IPS-15b (cell line): ENCODE measurements around the gene PPP1R7.

ENCODE experiments used
- H3K27me3 ChIP-seq: one replicate; pipeline ENCODE4 v1.6.1; 2013; ENCODE audit warnings: low read length; ENCODE audit not compliant: control insufficient read depth, insufficient read depth
- H3K36me3 ChIP-seq: one replicate; pipeline ENCODE4 v1.6.1; 2013; ENCODE audit warnings: low read length; ENCODE audit not compliant: control insufficient read depth, insufficient read depth
- H3K4me1 ChIP-seq: one replicate; pipeline ENCODE4 v1.6.1; 2013; ENCODE audit warnings: mild to moderate bottlenecking, low read length; ENCODE audit not compliant: control insufficient read depth, insufficient read depth
- H3K4me3 ChIP-seq: one replicate; pipeline ENCODE4 v1.5.1; 2013; ENCODE audit warnings: low read depth, low read length
- H3K9ac ChIP-seq: one replicate; pipeline ENCODE4 v1.6.1; 2013; ENCODE audit warnings: low read depth, mild to moderate bottlenecking, low read length
- H3K9me3 ChIP-seq: one replicate; pipeline ENCODE4 v1.6.1; 2013; ENCODE audit warnings: mild to moderate bottlenecking, low read length; ENCODE audit not compliant: control insufficient read depth, insufficient read depth

PPP1R7 gene

DNA sequence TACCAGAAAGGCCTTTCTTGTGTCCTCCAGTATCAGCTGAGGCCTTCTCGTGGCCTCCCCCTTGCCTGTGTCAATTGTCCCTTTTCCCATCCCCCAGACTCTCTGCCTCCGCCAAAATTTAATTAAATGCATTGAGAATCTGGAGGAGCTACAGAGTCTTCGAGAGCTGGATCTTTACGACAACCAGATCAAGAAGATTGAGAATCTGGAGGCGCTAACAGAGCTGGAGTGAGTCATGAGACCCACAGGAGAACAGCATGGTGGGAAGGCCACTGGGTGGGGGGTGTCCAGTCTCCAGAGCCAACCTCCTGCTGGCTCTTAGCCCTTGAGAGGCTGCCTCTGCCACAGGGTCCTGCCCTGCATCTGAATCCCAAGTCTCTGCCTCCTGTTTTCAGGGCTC lies 8.8 kb downstream of the PPP1R7 start:
- Histone ChIP-seq H3K4me1 (no peaks in the 10 kb centered on the region), H3K9ac (no peak overlapping the region), H3K27me3 (no peaks in the 10 kb centered on the region), H3K4me3 (no peak overlapping the region), H3K9me3 (no peaks in the 10 kb centered on the region), H3K36me3 (no peaks in the 10 kb centered on the region)

DNA sequence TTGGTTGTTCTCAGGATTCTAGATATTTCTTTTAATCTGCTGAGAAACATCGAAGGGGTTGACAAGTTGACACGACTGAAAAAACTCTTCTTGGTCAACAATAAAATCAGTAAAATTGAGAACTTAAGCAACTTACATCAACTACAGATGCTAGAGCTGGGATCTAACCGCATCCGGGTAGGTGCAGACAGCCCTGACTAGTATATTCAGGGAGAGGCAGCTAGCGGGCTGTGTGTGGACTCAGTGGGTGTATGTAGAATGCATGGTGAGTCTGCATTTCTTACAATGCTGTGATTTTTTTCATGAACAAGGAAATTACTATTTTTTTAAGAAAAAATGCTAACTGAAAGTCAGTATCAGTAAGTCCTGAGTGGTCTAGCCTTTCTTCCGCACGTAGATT lies 10.1 kb downstream of the PPP1R7 start:
- Histone ChIP-seq H3K9ac (no peak overlapping the region), H3K27me3 (no peaks in the 10 kb centered on the region), H3K9me3 (no peaks in the 10 kb centered on the region), H3K4me1 (no peaks in the 10 kb centered on the region), H3K36me3 (no peaks in the 10 kb centered on the region), H3K4me3 (no peak overlapping the region)

DNA sequence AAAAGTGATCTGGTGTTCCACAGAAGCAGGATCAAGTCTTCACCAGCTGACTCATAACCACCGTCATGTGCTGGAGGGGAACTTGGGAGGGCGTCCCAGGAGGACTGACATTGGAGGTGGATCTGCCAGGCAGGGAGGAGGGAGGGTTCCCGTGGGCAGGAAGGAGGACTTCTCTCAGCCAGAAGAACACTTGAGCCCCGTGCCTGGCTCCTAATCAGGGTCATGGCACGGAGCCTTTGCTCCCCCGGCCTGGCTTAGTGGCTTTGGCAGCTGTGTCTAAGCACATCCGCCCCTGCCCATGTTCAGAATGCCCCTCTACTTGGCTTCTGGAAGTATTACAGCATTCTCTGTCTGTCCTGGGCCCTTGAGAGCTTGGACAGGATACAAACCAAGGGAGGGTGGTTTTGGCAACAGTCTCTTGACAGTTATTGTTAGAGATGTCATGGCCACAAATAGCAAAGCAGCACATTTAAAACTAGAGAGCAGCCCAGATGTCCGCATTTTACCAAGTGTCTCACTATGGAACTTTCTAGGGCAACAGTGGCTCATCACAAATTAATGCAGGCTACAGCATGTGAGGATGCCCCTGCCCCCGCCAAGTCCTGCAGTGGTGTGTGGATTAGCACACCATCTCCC lies 11.5 kb downstream of the PPP1R7 start:
- H3K27me3 ChIP-seq, result no peaks in the 10 kb centered on the region
- H3K4me1 ChIP-seq, result no peaks in the 10 kb centered on the region
- peaks cover 6% of the 10 kb centered on the region for H3K36me3 ChIP-seq
- no peak overlapping the region for H3K4me3 ChIP-seq
- no peak overlapping the region for H3K9ac ChIP-seq
- no peaks in the 10 kb centered on the region for H3K9me3 ChIP-seq

DNA sequence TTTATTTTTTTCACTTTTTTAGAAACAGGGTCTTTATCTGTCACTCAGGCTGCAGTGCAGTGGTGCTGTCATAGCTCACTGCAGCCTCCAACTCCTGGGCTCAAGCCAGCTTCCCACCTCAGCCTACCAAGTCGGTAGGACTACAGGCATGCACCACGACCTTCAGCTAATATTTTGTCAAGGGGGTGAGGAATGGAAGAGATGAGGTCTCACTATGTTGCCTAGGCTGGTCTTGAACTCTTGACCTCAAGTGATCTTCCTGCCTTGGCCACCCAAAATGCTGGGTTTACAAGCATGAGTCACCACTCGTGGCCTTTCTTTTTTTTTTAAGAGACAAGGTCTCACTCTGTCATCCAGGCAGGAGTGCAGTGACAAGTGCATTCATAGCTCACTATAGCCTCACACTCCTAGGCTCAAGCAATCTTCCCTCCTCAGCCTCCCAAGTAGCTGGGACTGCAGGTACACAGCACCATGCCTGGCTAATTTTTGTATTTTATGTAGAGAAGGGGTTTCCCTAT lies 13.4 kb downstream of the PPP1R7 start:
- Histone ChIP-seq H3K4me1 (no peaks in the 10 kb centered on the region), H3K4me3 (no peak overlapping the region), H3K36me3 (peaks cover 7% of the 10 kb centered on the region), H3K27me3 (no peaks in the 10 kb centered on the region), H3K9ac (no peak overlapping the region), H3K9me3 (no peaks in the 10 kb centered on the region)

DNA sequence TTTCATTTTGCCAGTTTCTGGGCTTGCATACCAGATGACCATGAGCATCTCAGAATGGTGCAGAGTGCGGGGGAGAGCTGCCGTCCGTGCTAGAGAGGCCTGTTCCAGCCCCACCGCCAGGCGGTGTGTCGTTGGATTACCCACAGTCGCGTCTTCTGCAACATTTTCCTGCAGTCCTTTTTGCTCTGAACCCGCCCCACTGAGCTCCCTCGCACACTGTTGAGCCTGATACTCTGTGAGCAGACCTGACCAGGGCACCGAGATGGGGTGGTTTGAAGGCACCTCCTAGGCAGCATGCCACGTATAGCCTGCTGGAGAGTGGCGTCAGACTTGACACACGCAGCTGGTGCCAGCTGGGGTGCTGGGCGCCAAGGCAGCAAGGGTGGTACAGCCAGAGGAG lies 18.1 kb downstream of the PPP1R7 start:
- no peaks in the 10 kb centered on the region for H3K4me1 ChIP-seq
- no peaks in the 10 kb centered on the region for H3K27me3 ChIP-seq
- H3K36me3 ChIP-seq, result peaks cover 12% of the 10 kb centered on the region
- no peak overlapping the region for H3K4me3 ChIP-seq
- H3K9ac ChIP-seq, result no peak overlapping the region
- H3K9me3 ChIP-seq, result no peaks in the 10 kb centered on the region

DNA sequence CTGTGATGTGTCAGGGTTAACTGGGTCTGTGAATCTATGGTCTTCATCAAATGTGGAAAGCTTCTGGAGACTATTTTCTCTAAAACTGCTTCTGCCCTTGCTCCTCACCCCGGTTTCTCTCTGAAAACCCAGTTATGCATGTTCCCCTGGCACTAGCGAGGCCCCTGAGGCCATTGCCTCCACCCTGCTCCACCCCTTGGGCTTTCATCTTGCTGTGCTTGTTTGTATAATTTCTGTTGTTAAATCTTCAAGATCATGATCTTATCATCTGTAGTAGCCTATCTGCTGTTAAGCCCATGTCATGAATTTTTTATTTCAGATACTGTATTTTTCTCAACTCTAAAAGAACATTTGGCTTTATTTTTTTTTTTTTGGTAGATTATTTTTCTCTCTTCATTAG lies 23.3 kb downstream of the PPP1R7 start:
- Histone ChIP-seq H3K36me3 (peaks cover 5% of the 10 kb centered on the region), H3K9me3 (no peaks in the 10 kb centered on the region), H3K4me3 (no peak overlapping the region), H3K27me3 (no peaks in the 10 kb centered on the region), H3K4me1 (no peaks in the 10 kb centered on the region), H3K9ac (no peak overlapping the region)

DNA sequence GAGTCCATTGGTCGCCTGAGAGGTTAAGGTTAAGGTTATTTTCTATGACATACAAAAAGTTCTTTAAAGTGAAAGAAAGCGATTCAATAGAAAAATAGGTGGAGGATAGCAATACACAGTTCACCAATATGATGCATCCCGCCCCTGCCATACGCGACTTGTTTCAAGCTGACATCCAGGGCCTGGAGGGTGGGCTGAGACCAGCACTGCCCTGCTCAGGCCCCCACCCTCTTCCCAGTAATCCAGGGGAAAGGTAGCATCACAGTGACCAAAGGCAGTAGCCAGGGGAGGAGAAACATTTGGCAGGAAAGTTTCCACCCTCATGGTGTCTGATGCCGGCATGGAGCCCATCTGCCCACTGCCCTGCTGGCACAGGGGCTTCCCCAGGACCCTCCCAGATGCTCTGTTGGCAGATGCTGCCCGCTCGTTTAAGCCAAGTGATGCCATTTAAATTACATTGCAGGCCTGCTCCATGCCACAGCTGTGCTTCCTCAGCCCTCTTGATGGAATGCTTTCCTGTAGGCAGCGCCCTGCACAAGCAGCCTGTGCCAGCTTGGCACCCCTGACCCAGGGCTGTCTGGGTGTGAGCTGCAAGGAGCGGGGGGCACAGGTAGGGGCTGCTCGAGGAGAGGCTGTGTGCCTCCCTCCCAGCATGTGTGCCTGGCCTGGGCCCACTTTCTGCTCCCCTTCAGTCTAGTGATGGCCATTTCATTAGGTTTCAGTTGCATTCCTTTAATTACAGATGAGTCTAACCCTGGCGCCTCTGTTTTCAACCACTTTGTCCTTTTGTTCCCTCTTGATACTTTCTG lies 27.5 kb downstream of the PPP1R7 start:
- H3K4me1 ChIP-seq, result no peaks in the 10 kb centered on the region
- no peaks in the 10 kb centered on the region for H3K9me3 ChIP-seq
- no peak overlapping the region for H3K9ac ChIP-seq
- H3K36me3 ChIP-seq, result no peaks in the 10 kb centered on the region
- no peak overlapping the region for H3K4me3 ChIP-seq
- H3K27me3 ChIP-seq, result no peaks in the 10 kb centered on the region

DNA sequence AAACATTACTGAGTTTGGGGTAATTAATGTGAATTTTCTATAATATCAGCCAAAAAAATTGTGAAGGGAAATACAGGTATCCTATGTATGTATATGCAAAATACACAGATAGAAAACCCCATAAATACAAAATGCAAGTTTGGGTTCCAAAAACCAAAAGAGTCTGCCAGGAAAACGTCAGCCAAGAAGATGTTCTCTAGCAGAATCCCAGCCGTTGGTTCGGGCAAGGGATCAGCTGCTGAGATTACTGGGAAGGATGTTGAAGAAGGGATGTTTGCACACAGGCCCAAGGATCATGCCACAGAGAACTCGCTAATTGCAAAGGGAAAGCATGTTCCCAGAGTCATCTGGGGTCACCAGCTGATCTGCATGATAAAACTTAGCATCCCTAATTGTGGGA lies 28.7 kb downstream of the PPP1R7 start:
- Histone ChIP-seq H3K4me3 (no peak overlapping the region), H3K36me3 (no peaks in the 10 kb centered on the region), H3K9me3 (no peaks in the 10 kb centered on the region), H3K9ac (no peak overlapping the region), H3K4me1 (no peaks in the 10 kb centered on the region), H3K27me3 (no peaks in the 10 kb centered on the region)

DNA sequence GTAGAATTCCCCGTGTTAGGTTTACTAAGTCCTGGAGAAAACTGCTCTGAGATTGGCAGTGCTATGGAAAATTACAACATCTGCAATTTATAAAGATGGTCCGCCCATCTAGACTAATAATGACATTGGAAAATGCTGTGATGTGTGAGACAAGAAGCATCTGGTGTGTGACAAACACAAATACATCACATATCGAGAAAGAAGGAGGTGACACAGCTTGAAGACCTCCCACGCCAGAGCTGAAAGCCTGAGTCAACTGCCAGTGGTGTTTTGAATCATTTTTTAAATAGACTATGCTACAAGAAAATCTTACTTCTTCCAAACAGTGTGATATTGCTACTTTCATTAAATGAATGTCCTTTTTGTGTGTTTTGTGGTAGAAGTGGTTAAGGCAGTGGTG lies 29.6 kb downstream of the PPP1R7 start:
- Histone ChIP-seq H3K36me3 (no peaks in the 10 kb centered on the region), H3K4me1 (no peaks in the 10 kb centered on the region), H3K9ac (no peak overlapping the region), H3K27me3 (no peaks in the 10 kb centered on the region), H3K9me3 (no peaks in the 10 kb centered on the region), H3K4me3 (no peak overlapping the region)

DNA sequence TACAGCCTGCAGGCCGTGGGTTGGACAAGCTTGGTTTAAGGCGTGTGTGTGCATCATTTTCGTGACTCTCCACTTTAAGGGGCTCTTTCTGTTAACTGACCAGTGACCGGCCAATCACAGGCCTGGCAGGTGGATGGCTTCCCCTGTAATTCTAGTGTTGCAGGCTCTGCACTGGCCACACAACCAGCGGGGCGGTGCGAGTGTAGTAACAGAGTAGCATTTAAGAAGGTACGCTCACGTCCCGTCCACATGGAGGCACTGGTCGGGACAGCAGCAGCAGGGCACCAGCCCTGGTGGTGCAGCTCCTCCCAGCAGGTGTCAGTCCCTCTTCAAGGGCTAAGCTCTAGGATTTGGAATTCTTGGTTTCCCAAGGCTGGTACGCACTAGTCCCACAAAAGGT lies 30.2 kb downstream of the PPP1R7 start:
- Histone ChIP-seq H3K4me1 (no peaks in the 10 kb centered on the region), H3K9me3 (no peaks in the 10 kb centered on the region), H3K27me3 (no peaks in the 10 kb centered on the region), H3K9ac (no peak overlapping the region), H3K36me3 (no peaks in the 10 kb centered on the region), H3K4me3 (no peak overlapping the region)

DNA sequence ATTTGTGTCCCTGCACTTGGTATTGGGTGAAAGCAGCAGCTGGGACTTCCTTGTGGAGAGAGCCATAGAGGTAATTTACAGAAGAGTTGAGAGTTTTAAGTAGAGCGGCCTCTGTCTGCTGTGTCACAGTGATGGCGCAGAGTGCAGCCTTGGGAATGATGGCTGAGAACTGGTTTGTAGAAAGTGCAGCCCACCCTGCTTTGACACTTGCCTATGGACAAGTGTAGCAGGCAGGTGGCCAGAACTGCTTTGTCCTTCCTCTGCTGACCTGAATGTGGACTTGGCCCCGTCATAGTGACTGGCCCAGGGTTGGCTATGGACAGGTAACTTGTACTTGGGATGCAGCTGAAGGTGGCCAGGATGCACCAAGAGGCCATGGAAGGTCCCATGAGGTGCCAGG lies 31.9 kb downstream of the PPP1R7 start:
- no peak overlapping the region for H3K9ac ChIP-seq
- H3K4me3 ChIP-seq, result no peak overlapping the region
- no peaks in the 10 kb centered on the region for H3K9me3 ChIP-seq
- no peaks in the 10 kb centered on the region for H3K36me3 ChIP-seq
- no peaks in the 10 kb centered on the region for H3K4me1 ChIP-seq
- no peaks in the 10 kb centered on the region for H3K27me3 ChIP-seq

DNA sequence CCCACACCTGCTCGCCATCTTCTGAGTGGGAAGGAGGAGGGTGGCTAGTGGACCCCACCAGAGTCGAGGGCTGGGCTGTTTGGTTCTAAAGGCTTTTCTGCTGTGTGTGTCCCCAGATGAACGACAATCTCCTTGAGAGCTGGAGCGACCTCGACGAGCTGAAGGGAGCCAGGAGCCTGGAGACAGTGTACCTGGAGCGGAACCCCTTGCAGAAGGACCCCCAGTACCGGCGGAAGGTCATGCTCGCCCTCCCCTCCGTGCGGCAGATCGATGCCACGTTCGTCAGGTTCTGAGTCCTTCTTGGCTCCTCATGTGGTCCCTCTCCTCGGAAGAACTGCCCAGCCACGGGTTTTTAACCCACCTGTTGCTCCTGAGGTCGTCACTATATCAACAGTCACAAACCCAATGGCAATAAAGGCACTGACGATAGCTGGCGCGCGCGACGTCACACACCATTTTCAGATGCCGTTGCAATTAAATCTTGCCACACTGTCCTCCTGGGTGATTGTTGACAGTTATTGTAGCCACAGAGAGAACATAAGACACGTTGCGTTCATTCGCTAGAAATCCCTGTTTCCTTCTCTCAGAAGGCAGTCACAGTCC lies 32.4 kb downstream of the PPP1R7 start:
- Histone ChIP-seq H3K4me1 (no peaks in the 10 kb centered on the region), H3K4me3 (no peak overlapping the region), H3K36me3 (no peaks in the 10 kb centered on the region), H3K9ac (no peak overlapping the region), H3K27me3 (no peaks in the 10 kb centered on the region), H3K9me3 (no peaks in the 10 kb centered on the region)
